ENCODE results near the gene BTLA. TPM values are rescaled to one million over a fixed set of nuclear protein-coding genes. Genes with fewer than 3 reads are reported as not detected.
"Not testable (repeated sequence)": the region's sequence is repeated elsewhere in the genome, so short reads cannot be mapped to it uniquely, and the experiment has no call there.

The BTLA gene
- total and polyA plus RNA-seq, 2 of the 8 experiments (the other 6 are each of a cell fraction or from before 2014, with no cell fraction given): not detected

- TF ChIP-seq RNF2 (IDR thresholded peaks at IDR 0.05; ENCODE audit: borderline replicate concordance, low read depth, low read length, missing control alignments, poor library complexity, severe bottlenecking): no peak
- no peak for TF ChIP-seq JUND (IDR thresholded peaks at IDR 0.05; ENCODE audit: low read length)
- TF ChIP-seq E2F6 (IDR thresholded peaks at IDR 0.05): no peak
- TF ChIP-seq CBX8 (IDR thresholded peaks at IDR 0.05; ENCODE audit: borderline replicate concordance, low read depth, low read length): no peak
- no peak for TF ChIP-seq BRCA1 (IDR thresholded peaks at IDR 0.05; ENCODE audit: low read depth, low read length)
Measured at GRCh38 chr3:112496366-112497067, 2.8 kb downstream of the BTLA start (continued).

GRCh38 chr3:112494448-112494767 lies 4.9 kb downstream of the BTLA start:
- H2BK12ac ChIP-seq (ENCODE audit: low read depth, low read length); H4K5ac ChIP-seq (ENCODE audit: insufficient read length, low read depth, low read length); H3K18ac ChIP-seq (ENCODE audit: extremely low read depth, low read length); H4K91ac ChIP-seq (replicated peaks; ENCODE audit: insufficient read length, low read length); H2BK20ac ChIP-seq (ENCODE audit: low read length); H3K14ac ChIP-seq (ENCODE audit: insufficient read length); H4K8ac ChIP-seq (ENCODE audit: extremely low read depth, insufficient read depth, low read length); H3K9ac ChIP-seq (replicated peaks in 1 of 4; ENCODE audit: extremely low read depth in 1 of 4, low read depth in 3 of 4, low read length in 3 of 4); H3K79me2 ChIP-seq (ENCODE audit: control insufficient read depth in 1 of 2, insufficient read depth in 2 of 2, low read length in 2 of 2); H3K79me1 ChIP-seq (ENCODE audit: low read depth, low read length); H3K4me1 ChIP-seq (replicated peaks in 1 of 4; ENCODE audit: control insufficient read depth in 3 of 4, insufficient read depth in 4 of 4, low read length in 3 of 4); H3K4me2 ChIP-seq (ENCODE audit: insufficient read depth in 1 of 2, low read depth in 2 of 2, low read length in 2 of 2); H3K4ac ChIP-seq (replicated peaks; ENCODE audit: insufficient read length, low read depth, low read length); H3K23ac ChIP-seq (ENCODE audit: insufficient read length); H3K27me3 ChIP-seq (replicated peaks in 1 of 4; ENCODE audit: control insufficient read depth in 3 of 4, extremely low read depth in 1 of 4, insufficient read depth in 3 of 4, low read length in 3 of 4); DNase-seq (ENCODE audit: low read depth in 1 of 2, low spot score in 2 of 2); H2BK5ac ChIP-seq (ENCODE audit: low read depth, low read length); H3K23me2 ChIP-seq (ENCODE audit: low read depth, low read length); H3K27ac ChIP-seq (ENCODE audit: low read depth, low read length); H3K9me3 ChIP-seq (ENCODE audit: insufficient read depth in 2 of 2, low read depth in 1 of 2, low read length in 1 of 2); CTCF ChIA-PET (ENCODE audit: partially characterized antibody); H2AK5ac ChIP-seq (ENCODE audit: low read depth, low read length); H2BK15ac ChIP-seq (ENCODE audit: low read length); H4K20me1 ChIP-seq (replicated peaks in 1 of 2; ENCODE audit: control insufficient read depth in 1 of 2, insufficient read depth in 2 of 2, low read length in 2 of 2); FAIRE-seq; H3K4me3 ChIP-seq (ENCODE audit: extremely low read depth in 1 of 4, insufficient read depth in 2 of 4, low read depth in 3 of 4, low read length in 4 of 4); H2BK120ac ChIP-seq (replicated peaks; ENCODE audit: low read depth, low read length); H3K36me3 ChIP-seq (ENCODE audit: control insufficient read depth in 2 of 4, insufficient read depth in 4 of 4, low read length in 3 of 4); H3K56ac ChIP-seq (replicated peaks; ENCODE audit: insufficient read length, low read depth, low read length); H2AFZ ChIP-seq (ENCODE audit: low read length): not testable (repeated sequence)
- WGBS, 2 experiments (ENCODE audit: extremely low coverage in 1 of 2, insufficient coverage in 1 of 2, insufficient read length in 1 of 2, insufficient replicate concordance in 2 of 2, low coverage in 1 of 2, low lambda C conversion rate in 2 of 2, missing lambda C conversion rate in 1 of 2): 98% methylated on average over 3 of the region's 3 CpGs; no CpG with 5 or more reads in 1 of the 2 experiments
- POLR2A ChIA-PET (ENCODE audit: partially characterized antibody): interaction anchor here (0.6 kb wide), 1 partner anchor 48 kb away, joined by 4 read pairs; no protein-coding TSS in a partner anchor

Measured in H1 (cell line).